Measurements from ENCODE around the gene C1QTNF2. TPM values are rescaled to one million over a fixed set of nuclear protein-coding genes. Genes with fewer than 3 reads are reported as not detected.

C1QTNF2 gene
- total and polyA plus RNA-seq, 2 of the 8 experiments (the other 6 are each of a cell fraction or from before 2014, with no cell fraction given) = 1.0 to 2.0 TPM

DNA sequence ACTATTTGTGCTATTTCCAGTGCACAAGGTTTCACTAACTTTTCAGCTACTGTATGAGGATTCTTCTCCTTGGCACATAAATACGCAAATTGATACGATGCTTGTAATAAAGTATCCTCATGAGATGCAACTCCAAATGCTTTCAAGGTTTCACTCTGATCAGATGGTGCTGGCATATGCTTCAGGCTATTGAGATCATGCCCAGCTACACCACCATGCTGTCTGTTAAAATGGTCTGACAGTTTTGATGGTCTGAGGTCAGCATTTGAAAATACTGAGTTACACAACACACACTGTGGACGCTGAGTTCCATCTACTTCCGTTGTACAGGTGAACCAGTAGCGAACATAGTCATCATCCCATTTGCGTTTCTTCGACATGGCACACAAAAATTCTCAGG is 24.7 kb upstream of the C1QTNF2 start (continued):
- TF ChIP-seq, protein P1, sequence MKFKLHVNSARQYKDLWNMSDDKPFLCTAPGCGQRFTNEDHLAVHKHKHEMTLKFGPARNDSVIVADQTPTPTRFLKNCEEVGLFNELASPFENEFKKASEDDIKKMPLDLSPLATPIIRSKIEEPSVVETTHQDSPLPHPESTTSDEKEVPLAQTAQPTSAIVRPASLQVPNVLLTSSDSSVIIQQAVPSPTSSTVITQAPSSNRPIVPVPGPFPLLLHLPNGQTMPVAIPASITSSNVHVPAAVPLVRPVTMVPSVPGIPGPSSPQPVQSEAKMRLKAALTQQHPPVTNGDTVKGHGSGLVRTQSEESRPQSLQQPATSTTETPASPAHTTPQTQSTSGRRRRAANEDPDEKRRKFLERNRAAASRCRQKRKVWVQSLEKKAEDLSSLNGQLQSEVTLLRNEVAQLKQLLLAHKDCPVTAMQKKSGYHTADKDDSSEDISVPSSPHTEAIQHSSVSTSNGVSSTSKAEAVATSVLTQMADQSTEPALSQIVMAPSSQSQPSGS (IDR thresholded peaks at IDR 0.05; ENCODE audit: low read length) = no peak
- TF ChIP-seq HDAC6 (IDR thresholded peaks at IDR 0.05; ENCODE audit: low read depth, low read length) = no peak
- TF ChIP-seq PHF8 (conservative IDR thresholded peaks at IDR 0.05; ENCODE audit: low read depth, low read length) = no peak
